WTC11 (cell line): ENCODE data around the gene HAND2. TPM values are rescaled to one million over a fixed set of nuclear protein-coding genes. Genes with fewer than 3 reads are reported as not detected.

Source experiments
- ATAC-seq: fragments of 200-7000 bp; cut with Tn5 transposase; 2 replicates; pipeline ENCODE4 v1.10.0; 2021; ENCODE audit warnings: mild to moderate bottlenecking, moderate library complexity
- CTCF ChIA-PET: fragments of 300-600 bp; sonication (Branson Sonifier 250); formaldehyde crosslinking; loops from one replicate; lab custom pipeline; 2021; ENCODE audit warnings: antibody characterized with exemption; lab: Charles Lee
- POLR2A ChIA-PET: fragments of 350-600 bp; sonication (Branson Sonifier 250); formaldehyde crosslinking; loops from one replicate; lab custom pipeline; 2021; ENCODE audit warnings: antibody characterized with exemption; lab: Charles Lee
- DNase-seq: peaks from one replicate; pipeline ENCODE4 v3.0.0; 2021; ENCODE audit warnings: low spot score
- H3K27ac Mint-ChIP-seq: 2 replicates; pipeline ENCODE4 v1.8.0; 2021; ENCODE audit warnings: mixed read lengths
- H3K27me3 Mint-ChIP-seq: 2 replicates; pipeline ENCODE4 v1.8.0; 2021; ENCODE audit warnings: low read depth, mild to moderate bottlenecking, moderate library complexity, mixed read lengths
- H3K36me3 Mint-ChIP-seq: 2 replicates; pipeline ENCODE4 v1.8.0; 2021; ENCODE audit warnings: mixed read lengths
- H3K4me1 Mint-ChIP-seq: 2 replicates; pipeline ENCODE4 v1.8.0; 2022; ENCODE audit warnings: mixed read lengths
- H3K4me3 Mint-ChIP-seq: 2 replicates; pipeline ENCODE4 v1.8.0; 2021; ENCODE audit warnings: mild to moderate bottlenecking, moderate library complexity, mixed read lengths
- H3K9me3 Mint-ChIP-seq: 2 replicates; pipeline ENCODE4 v1.8.0; 2021; ENCODE audit warnings: mixed read lengths
- CBFB ChIP-seq: sonication (generic); formaldehyde crosslinking; IDR thresholded peaks from 2 replicates; pipeline ENCODE4 v1.8.1; 2022; ENCODE audit warnings: mild to moderate bottlenecking, low read depth, missing genetic modification reagents
- ELF4 ChIP-seq: sonication (generic); formaldehyde crosslinking; IDR thresholded peaks from 2 replicates; pipeline ENCODE4 v1.8.1; 2022; ENCODE audit warnings: low read depth, mild to moderate bottlenecking, moderate library complexity, missing genetic modification reagents
- ETV6 ChIP-seq: sonication (generic); formaldehyde crosslinking; IDR thresholded peaks from 2 replicates; pipeline ENCODE4 v1.8.1; 2022; ENCODE audit warnings: mild to moderate bottlenecking, missing genetic modification reagents
- GTF2I ChIP-seq: fragments of 250-450 bp; sonication (Bioruptor Pico); conservative IDR thresholded peaks from 2 replicates; pipeline ENCODE4 v1.4.0; 2021; ENCODE audit warnings: mild to moderate bottlenecking
- IRF2 ChIP-seq: sonication (generic); formaldehyde crosslinking; IDR thresholded peaks from 2 replicates; pipeline ENCODE4 v1.8.0; 2022; ENCODE audit warnings: low read depth, missing genetic modification reagents, borderline replicate concordance
- JAZF1 ChIP-seq: fragments of 250-450 bp; sonication (Bioruptor Pico); IDR thresholded peaks from 2 replicates; pipeline ENCODE4 v1.9.0; 2021; ENCODE audit warnings: moderate library complexity, mild to moderate bottlenecking, inconsistent platforms
- MXD4 ChIP-seq: fragments of 250-450 bp; sonication (Bioruptor Pico); IDR thresholded peaks from 2 replicates; pipeline ENCODE4 v1.8.0; 2021; ENCODE audit warnings: mild to moderate bottlenecking, moderate library complexity, borderline replicate concordance
- NFE2L1 ChIP-seq: sonication (generic); formaldehyde crosslinking; IDR thresholded peaks from 2 replicates; pipeline ENCODE4 v1.8.1; 2023; ENCODE audit warnings: missing genetic modification reagents
- OVOL2 ChIP-seq: fragments of 250-450 bp; sonication (Bioruptor Pico); IDR thresholded peaks from 2 replicates; pipeline ENCODE4 v1.9.0; 2021; ENCODE audit warnings: mild to moderate bottlenecking, borderline replicate concordance
- PRRX2 ChIP-seq: fragments of 250-450 bp; sonication (Bioruptor Pico); IDR thresholded peaks from 2 replicates; pipeline ENCODE4 v1.8.0; 2021; ENCODE audit warnings: mild to moderate bottlenecking
- SMAD4 ChIP-seq: sonication (generic); formaldehyde crosslinking; IDR thresholded peaks from 2 replicates; pipeline ENCODE4 v1.8.0; 2022; ENCODE audit warnings: mild to moderate bottlenecking, missing genetic modification reagents
- ZNF138 ChIP-seq: sonication (generic); formaldehyde crosslinking; conservative IDR thresholded peaks from 2 replicates; pipeline ENCODE4 v1.8.1; 2022; ENCODE audit warnings: mild to moderate bottlenecking, moderate library complexity, missing genetic modification reagents
- ZNF416 ChIP-seq: fragments of 250-450 bp; sonication (Bioruptor Pico); IDR thresholded peaks from 2 replicates; pipeline ENCODE4 v1.9.0; 2021; ENCODE audit warnings: mild to moderate bottlenecking, inconsistent platforms
- total RNA-seq: library from RNA; stranded (reverse); gene quantifications from 3 replicates; pipeline ENCODE4 v1.2.3, GENCODE V29; 2021
- TF ChIP-seq, protein P1 (sequence below): fragments of 200-600 bp; IDR thresholded peaks from 2 replicates; pipeline ENCODE4 v1.8.0; 2022; ENCODE audit warnings: antibody characterized with exemption
- TF ChIP-seq, protein P2 (sequence below): fragments of 250-450 bp; sonication (Bioruptor Pico); IDR thresholded peaks from 2 replicates; pipeline ENCODE4 v1.9.0; 2021; ENCODE audit warnings: mild to moderate bottlenecking
- TF ChIP-seq, protein P3 (sequence below): fragments of 250-450 bp; sonication (Bioruptor Pico); IDR thresholded peaks from 2 replicates; pipeline ENCODE4 v2.1.2; 2022; ENCODE audit warnings: mild to moderate bottlenecking, moderate library complexity
- TF ChIP-seq, protein P4 (sequence below): sonication (generic); formaldehyde crosslinking; IDR thresholded peaks from 2 replicates; pipeline ENCODE4 v1.8.0; 2023; ENCODE audit warnings: missing genetic modification reagents
- TF ChIP-seq, protein P5 (sequence below): sonication (generic); formaldehyde crosslinking; IDR thresholded peaks from 2 replicates; pipeline ENCODE4 v1.8.1; 2022; ENCODE audit warnings: low read depth, mild to moderate bottlenecking, moderate library complexity, missing genetic modification reagents, borderline replicate concordance
- TF ChIP-seq, protein P6 (sequence below): sonication (generic); formaldehyde crosslinking; IDR thresholded peaks from 2 replicates; pipeline ENCODE4 v1.8.1; 2023; ENCODE audit warnings: mild to moderate bottlenecking, missing genetic modification reagents

HAND2 gene
- total RNA-seq, 1 experiment from 2014 or later: 0.13 TPM

DNA sequence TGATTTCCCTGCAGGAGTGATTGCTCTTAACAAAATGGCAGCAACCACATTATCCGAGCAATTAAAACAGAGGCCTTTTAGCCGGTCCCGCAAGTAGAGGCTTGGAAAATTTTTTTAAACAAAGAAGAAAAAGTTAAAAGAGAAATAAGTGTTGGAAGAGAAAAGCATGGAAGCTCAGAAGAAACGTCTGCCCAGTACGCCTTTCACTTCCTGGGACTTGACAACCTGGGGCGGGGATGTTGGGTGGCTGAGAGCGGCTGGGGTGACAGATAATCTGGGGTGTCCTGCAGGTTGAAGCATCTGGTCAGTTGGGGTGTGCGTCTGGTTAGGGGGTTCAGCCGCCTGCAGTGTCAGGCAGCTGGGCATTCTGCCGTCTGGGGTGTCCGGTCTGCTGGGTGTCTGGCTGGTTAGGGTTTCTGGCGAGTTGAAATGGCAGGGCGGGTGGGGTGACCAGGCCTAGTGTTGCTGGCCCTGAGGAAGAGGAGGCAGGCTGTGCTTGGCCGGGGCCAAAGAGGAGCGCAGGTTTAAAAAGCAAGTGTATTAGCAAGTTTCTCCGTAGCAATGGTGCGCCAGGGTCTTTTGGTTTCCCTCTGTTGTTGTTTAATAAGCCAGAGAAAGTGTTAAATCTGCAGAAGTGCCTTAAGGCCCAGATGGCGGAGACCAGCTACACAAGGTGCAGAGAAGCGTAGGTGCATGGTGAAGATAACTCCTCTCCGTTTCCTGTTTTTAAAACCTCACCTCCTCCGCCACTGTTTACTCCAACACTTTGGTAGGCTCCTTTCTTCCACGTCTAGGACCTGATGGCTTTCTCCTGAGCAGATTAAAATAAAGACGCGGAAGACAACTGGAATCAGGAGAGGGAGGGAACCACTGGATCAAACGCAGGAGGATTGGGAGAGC lies 5.6 kb downstream of the HAND2 start:
- POLR2A ChIA-PET: no interaction called here
- Mint-ChIP-seq H3K36me3 (peaks cover 7% of the 10 kb centered on the region; the same call in 1 of the 2 replicates), H3K4me1 (peaks cover 71% of the 10 kb centered on the region), H3K9me3 (no peaks in the 10 kb centered on the region), H3K27ac (no peak overlapping the region), H3K4me3 (peak overlapping the region; percentile 50), H3K27me3 (peaks cover 99% of the 10 kb centered on the region)
- DNase-seq (no peak), ATAC-seq (no peak)
- TF ChIP-seq CBFB (CRISPR knock-in tag) (no peak), ZNF416 (no peak), OVOL2 (CRISPR knock-in tag) (no peak), SMAD4 (CRISPR knock-in tag) (no peak), GTF2I (CRISPR knock-in tag) (no peak), ZNF138 (CRISPR knock-in tag) (no peak), PRRX2 (no peak)
- CTCF ChIA-PET: interaction anchor here (1.4 to 2.5 kb wide), 3 partner anchors 13 to 18 kb away, joined by 3 to 9 read pairs (median 8); no protein-coding TSS in a partner anchor

DNA sequence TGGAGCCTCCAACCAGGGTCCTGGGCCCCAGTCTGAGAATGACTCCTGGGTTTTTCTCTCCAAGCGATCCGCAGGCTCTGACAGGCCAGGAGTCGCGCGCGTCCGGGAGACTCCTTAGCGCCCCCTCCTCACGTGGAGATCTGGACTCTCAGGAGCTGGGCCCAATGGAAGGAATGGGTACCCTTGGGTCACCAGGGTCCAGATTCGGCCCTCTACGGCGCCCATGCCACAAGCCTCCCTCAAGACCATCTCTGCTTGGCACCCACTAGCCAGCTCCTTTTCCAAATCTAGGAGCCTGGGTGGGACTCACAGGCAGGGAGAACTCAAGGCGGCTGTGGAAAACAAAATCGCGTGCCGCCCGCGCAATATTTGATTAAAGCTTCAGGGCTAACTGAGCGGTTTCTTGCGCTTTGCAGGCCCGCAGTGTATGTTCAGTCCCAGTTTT lies 7.1 kb downstream of the HAND2 start:
- TF ChIP-seq, protein P1, sequence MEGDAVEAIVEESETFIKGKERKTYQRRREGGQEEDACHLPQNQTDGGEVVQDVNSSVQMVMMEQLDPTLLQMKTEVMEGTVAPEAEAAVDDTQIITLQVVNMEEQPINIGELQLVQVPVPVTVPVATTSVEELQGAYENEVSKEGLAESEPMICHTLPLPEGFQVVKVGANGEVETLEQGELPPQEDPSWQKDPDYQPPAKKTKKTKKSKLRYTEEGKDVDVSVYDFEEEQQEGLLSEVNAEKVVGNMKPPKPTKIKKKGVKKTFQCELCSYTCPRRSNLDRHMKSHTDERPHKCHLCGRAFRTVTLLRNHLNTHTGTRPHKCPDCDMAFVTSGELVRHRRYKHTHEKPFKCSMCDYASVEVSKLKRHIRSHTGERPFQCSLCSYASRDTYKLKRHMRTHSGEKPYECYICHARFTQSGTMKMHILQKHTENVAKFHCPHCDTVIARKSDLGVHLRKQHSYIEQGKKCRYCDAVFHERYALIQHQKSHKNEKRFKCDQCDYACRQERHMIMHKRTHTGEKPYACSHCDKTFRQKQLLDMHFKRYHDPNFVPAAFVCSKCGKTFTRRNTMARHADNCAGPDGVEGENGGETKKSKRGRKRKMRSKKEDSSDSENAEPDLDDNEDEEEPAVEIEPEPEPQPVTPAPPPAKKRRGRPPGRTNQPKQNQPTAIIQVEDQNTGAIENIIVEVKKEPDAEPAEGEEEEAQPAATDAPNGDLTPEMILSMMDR: no peak
- TF ChIP-seq NFE2L1 (CRISPR knock-in tag) (no peak), PRRX2 (no peak), ZNF416 (no peak), ELF4 (CRISPR knock-in tag) (no peak), JAZF1 (CRISPR knock-in tag) (no peak), ETV6 (CRISPR knock-in tag) (no peak), IRF2 (no peak), MXD4 (CRISPR knock-in tag) (no peak)
- TF ChIP-seq, protein P2, sequence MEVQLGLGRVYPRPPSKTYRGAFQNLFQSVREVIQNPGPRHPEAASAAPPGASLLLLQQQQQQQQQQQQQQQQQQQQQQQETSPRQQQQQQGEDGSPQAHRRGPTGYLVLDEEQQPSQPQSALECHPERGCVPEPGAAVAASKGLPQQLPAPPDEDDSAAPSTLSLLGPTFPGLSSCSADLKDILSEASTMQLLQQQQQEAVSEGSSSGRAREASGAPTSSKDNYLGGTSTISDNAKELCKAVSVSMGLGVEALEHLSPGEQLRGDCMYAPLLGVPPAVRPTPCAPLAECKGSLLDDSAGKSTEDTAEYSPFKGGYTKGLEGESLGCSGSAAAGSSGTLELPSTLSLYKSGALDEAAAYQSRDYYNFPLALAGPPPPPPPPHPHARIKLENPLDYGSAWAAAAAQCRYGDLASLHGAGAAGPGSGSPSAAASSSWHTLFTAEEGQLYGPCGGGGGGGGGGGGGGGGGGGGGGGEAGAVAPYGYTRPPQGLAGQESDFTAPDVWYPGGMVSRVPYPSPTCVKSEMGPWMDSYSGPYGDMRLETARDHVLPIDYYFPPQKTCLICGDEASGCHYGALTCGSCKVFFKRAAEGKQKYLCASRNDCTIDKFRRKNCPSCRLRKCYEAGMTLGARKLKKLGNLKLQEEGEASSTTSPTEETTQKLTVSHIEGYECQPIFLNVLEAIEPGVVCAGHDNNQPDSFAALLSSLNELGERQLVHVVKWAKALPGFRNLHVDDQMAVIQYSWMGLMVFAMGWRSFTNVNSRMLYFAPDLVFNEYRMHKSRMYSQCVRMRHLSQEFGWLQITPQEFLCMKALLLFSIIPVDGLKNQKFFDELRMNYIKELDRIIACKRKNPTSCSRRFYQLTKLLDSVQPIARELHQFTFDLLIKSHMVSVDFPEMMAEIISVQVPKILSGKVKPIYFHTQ (CRISPR knock-in tag): no peak
- TF ChIP-seq, protein P3, sequence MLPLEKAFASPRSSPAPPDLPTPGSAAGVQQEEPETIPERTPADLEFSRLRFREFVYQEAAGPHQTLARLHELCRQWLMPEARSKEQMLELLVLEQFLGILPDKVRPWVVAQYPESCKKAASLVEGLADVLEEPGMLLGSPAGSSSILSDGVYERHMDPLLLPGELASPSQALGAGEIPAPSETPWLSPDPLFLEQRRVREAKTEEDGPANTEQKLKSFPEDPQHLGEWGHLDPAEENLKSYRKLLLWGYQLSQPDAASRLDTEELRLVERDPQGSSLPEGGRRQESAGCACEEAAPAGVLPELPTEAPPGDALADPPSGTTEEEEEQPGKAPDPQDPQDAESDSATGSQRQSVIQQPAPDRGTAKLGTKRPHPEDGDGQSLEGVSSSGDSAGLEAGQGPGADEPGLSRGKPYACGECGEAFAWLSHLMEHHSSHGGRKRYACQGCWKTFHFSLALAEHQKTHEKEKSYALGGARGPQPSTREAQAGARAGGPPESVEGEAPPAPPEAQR (CRISPR knock-in tag): no peak
- TF ChIP-seq, protein P4, sequence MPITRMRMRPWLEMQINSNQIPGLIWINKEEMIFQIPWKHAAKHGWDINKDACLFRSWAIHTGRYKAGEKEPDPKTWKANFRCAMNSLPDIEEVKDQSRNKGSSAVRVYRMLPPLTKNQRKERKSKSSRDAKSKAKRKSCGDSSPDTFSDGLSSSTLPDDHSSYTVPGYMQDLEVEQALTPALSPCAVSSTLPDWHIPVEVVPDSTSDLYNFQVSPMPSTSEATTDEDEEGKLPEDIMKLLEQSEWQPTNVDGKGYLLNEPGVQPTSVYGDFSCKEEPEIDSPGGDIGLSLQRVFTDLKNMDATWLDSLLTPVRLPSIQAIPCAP (CRISPR knock-in tag): no peak
- TF ChIP-seq, protein P5, sequence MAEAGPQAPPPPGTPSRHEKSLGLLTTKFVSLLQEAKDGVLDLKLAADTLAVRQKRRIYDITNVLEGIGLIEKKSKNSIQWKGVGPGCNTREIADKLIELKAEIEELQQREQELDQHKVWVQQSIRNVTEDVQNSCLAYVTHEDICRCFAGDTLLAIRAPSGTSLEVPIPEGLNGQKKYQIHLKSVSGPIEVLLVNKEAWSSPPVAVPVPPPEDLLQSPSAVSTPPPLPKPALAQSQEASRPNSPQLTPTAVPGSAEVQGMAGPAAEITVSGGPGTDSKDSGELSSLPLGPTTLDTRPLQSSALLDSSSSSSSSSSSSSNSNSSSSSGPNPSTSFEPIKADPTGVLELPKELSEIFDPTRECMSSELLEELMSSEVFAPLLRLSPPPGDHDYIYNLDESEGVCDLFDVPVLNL (CRISPR knock-in tag): no peak
- TF ChIP-seq, protein P6, sequence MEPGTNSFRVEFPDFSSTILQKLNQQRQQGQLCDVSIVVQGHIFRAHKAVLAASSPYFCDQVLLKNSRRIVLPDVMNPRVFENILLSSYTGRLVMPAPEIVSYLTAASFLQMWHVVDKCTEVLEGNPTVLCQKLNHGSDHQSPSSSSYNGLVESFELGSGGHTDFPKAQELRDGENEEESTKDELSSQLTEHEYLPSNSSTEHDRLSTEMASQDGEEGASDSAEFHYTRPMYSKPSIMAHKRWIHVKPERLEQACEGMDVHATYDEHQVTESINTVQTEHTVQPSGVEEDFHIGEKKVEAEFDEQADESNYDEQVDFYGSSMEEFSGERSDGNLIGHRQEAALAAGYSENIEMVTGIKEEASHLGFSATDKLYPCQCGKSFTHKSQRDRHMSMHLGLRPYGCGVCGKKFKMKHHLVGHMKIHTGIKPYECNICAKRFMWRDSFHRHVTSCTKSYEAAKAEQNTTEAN (CRISPR knock-in tag): no peak
- Mint-ChIP-seq H3K4me3 (peak overlapping the region; percentile 64), H3K27me3 (peaks cover 100% of the 10 kb centered on the region), H3K36me3 (peaks cover 7% of the 10 kb centered on the region; the same call in 1 of the 2 replicates), H3K4me1 (peaks cover 69% of the 10 kb centered on the region), H3K27ac (no peak overlapping the region), H3K9me3 (no peaks in the 10 kb centered on the region)
- DNase-seq (no peak), ATAC-seq (peak; percentile 1)
- POLR2A ChIA-PET: no interaction called here
- CTCF ChIA-PET: interaction anchor here (0.8 to 2.5 kb wide), 5 partner anchors 14 to 467 kb away, joined by 3 to 9 read pairs (median 4); no protein-coding TSS in a partner anchor
